Adipose tissue (tissue), 3 donors: ENCODE measurements around the gene PAN3. TPM values are rescaled to one million over a fixed set of nuclear protein-coding genes. Genes with fewer than 3 reads are reported as not detected.

Experiments used
- H3K27ac ChIP-seq: one replicate; pipeline ENCODE4 v1.5.1; 2013; ENCODE audit warnings: low read depth, low read length
- WGBS, 3 donors: extraction: QIAGEN DNeasy Blood & Tissue Kit; methylation state at CpG; one replicate each; pipeline ENCODE4 v1.1.7; 2013; 5-methylcytosine and 5-hydroxymethylcytosine counted together
- polyA plus RNA-seq, 3 donors: library from polyadenylated mRNA; stranded (reverse); fragments of 200-250 nt; gene quantifications; one replicate each; pipeline ENCODE4 v1.2.3, GENCODE V29; 2013
- donor health status: healthy with polysubstance abuse.
- donor health status: Bipolar disorder and iron deficiency.
- donor health status: healthy.

Gene PAN3
- polyA plus RNA-seq, 3 donors: 5.9 to 13.4 (median 9.0) TPM

- H3K27ac ChIP-seq: no peak overlapping the region
- WGBS, 3 donors: 58 to 66% (median 64%) methylated on average over 2 of the region's 2 CpGs
Measured at GRCh38 chr13:28321756-28322155, 183.4 kb downstream of the PAN3 start.

- no peak overlapping the region for H3K27ac ChIP-seq
- 55 to 70% (median 59%) methylated on average over 11 of the region's 11 CpGs for WGBS, 3 donors
Measured at GRCh38 chr13:28322256-28322905, 184.0 kb downstream of the PAN3 start.

- H3K27ac ChIP-seq: no peak overlapping the region
- 24 to 36% (median 29%) methylated on average over 4 of the region's 4 CpGs for WGBS, 3 donors
Measured at GRCh38 chr13:28324181-28324789, 185.9 kb downstream of the PAN3 start.

DNA sequence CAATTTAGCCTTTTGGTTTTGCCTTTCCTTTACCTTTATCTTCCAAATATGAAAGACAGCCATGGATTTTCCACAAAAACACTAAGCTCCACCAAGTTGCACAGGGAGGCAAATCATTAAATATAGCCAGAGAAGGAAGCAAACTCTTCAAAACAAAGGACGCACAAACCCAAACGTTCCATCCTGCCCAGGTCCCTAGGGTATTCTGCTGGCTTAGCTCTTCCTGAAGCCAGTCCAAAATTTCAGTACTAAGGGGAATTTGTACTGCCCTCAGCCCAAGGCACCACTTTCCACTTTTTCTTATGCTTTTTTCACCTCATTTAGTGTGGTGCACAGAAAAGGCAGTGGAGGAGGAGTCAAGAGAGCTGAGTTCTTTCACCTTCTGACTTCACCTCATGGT lies 186.7 kb downstream of the PAN3 start:
- 46 to 54% (median 49%) methylated on average over 2 of the region's 2 CpGs for WGBS, 3 donors
- H3K27ac ChIP-seq: no peak overlapping the region

GRCh38 chr13:28326056-28326455 lies 187.7 kb downstream of the PAN3 start:
- H3K27ac ChIP-seq: no peak overlapping the region
- WGBS, 3 donors: 74 to 81% (median 78%) methylated on average over 2 of the region's 2 CpGs

DNA sequence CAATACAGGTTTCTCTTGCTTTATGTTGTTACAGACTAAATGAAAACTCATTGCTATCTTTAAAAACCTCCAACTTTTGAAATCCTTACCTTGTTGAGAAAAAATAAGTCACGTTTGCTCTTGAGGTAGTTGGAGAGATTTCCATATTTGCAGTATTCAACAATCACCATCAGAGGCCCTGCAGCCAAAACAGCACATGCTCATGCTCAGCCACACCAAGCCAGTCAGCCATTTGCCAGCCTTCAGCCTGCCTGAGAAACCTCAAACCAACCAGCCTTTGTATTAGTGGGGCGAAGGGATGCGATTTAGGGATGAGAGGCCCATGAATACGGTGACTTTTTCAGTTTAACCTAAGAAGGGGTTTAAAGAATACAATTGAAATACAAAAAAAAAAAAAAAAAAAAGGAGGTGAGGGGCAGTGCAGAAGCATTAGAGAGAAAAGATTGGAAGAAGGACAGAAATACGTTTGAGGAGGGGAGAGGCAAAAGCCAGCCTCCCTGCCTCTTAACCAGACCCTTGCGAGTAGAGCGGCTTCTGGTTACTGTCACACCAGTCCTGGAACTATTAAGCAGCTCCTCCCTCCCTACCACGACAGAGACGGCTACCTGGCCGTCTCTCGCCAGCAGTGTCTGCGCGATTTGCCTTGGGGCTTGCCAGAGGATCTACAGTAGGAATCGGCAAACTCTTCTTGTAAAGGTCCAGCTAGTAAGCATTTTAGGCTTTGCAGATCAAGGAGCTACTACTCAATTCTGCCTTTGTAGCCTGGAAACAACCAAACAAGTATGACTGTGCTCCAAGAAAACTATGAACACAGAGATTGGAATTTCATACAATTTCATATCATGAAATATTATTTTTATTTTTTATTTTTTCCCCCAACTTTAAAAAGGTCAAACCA lies 189.3 kb downstream of the PAN3 start:
- 84 to 91% (median 91%) methylated on average over 14 of the region's 14 CpGs for WGBS, 3 donors
- H3K27ac ChIP-seq: no peak overlapping the region

DNA sequence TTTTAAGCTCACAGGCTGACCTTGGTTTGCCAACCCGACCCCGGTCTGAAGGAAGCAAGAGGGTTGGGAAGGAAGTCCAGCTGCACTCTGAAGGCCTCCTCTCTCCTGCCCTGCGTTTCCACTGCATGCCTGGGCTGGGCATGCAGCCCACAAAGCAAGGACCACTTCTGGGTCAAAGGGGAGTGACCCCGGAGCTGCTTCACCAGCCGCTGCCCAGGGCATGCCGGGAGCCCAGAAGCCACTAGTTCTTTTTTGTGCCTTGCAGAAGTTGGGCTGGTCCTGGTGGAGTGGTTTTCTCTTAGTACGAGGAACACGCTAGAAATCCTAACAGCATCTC lies 189.9 kb downstream of the PAN3 start:
- WGBS, 3 donors: 79 to 87% (median 83%) methylated on average over 8 of the region's 8 CpGs
- H3K27ac ChIP-seq: no peak overlapping the region

DNA sequence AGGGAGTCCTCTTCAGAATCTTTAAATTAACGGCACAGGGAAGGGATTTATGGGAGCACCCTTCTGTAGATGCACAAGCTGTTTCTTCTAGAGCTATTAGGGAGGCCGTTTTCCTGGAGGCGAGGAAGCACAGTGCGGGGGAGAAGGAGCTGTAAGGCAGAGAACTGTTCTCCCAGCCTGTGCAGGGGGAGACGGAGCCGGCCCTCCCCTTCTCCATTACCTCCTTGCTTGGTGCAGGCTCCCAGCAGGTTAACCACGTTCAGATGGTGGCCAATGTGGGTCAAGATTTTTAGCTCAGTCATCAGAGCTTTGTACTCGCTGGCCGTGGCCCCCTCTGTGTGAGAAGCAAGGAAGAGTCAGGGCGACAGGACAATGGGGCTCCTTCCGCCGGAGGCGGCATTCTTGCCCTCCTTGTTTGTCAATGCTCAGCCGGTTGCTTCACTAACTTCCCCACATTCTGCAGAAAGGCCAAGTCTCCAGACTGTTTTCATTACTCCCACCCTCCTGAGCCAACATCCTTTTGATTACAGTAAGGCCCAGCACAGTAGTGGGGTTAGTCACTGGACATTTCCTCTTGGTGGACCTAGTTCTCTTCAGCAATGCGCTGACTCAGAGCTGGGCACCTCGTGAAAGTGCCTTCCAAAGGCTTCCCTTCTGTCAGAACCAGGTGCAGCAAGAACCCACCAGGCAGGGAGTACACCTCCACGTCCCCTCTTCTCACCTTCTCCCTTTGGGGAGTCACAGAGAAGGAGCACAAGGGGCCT lies 191.2 kb downstream of the PAN3 start:
- WGBS, 3 donors: 64 to 78% (median 65%) methylated on average over 17 of the region's 17 CpGs

DNA sequence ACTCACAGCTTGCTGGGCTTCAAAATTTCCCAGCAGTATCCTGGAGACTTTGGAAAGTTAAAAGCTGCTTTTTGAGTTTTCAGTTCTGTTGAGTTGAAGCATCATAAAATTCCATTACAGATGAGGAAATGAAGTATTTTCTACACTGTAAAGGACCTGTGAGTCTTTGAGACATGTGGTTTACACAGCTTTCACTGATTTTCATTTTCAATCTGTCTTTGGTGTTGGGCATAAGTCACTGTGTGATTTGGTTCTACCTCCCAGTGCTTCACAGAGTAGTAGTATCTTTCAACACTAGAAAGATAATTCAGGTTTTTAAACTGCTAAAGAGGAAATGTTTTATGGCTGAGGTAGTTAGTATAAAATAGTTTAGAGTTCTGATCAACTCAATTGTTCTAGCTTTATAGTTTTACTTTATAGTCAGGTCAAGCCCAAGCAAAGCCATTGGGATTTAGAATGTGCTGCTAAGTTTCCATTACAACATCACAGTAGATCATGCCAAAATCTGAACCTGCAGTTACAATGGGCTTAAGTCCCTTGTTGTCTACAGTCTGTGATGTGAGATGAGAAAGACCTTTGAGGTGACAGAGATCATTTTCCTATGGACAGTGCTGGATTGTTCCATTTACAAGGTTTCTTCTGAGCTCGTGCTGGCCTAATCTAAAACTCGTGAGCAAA lies 195.0 kb downstream of the PAN3 start:
- 82 to 87% (median 83%) methylated on average over 2 of the region's 2 CpGs for WGBS, 3 donors
- H3K27ac ChIP-seq: no peak overlapping the region

More for the DNA sequence above, 191.2 kb downstream of the PAN3 start:
- H3K27ac ChIP-seq: no peak overlapping the region

DNA sequence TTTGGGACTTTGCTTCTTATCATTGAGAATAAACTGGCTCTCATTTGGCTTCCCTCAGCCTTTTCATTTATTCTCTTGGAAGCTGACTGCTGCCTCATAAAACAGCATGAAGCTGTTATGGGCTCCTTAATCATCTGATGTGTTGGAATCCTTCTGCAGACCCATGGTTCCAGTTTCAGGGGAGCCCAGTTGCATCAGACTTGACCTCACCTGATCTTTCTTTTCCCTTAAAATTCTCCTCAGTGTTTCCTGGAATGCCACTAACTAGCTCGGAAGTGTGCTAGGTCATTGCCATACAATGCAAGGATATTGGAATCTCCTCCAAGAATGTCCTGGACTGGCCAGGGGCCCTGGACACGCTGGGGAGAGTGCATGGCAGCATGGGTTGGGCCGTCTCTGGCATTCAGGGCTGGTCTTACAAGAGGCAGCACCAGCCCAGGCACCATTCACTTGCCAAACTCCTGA lies 197.9 kb downstream of the PAN3 start:
- H3K27ac ChIP-seq: no peak overlapping the region
- WGBS, 3 donors: 60 to 81% (median 62%) methylated on average over 3 of the region's 3 CpGs

GRCh38 chr13:28337166-28338005 lies 199.0 kb downstream of the PAN3 start:
- WGBS, 3 donors: 40 to 52% (median 51%) methylated on average over 4 of the region's 4 CpGs
- H3K27ac ChIP-seq: no peak overlapping the region

DNA sequence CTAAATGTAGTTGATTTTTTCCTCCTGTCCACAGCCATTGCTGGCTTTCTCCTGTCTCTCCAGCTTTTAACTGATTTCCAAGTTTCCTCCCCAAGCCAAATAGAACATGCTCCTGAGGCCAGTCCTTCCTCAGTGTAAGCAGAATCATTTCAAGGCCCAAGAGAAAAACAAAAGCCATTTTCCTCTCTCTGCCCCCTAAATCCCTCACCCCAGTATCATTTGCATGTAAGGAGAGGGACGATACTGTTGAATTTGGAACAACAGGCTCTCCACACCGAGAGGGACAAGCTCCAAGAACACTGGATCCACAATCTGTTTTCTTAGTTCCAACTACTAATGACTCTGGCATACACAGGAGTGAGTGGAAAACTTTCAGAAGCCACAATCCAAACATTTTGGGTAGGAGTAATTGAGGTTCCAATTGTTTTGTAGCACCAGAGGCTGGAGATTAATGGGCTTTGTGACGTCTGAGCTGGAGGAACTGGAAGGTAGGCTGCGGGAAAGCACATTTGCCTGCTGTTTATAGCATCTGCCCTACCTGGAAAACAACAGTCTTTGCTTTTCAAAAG lies 199.7 kb downstream of the PAN3 start:
- H3K27ac ChIP-seq: no peak overlapping the region
- 61 to 71% (median 64%) methylated on average over 4 of the region's 4 CpGs for WGBS, 3 donors

DNA sequence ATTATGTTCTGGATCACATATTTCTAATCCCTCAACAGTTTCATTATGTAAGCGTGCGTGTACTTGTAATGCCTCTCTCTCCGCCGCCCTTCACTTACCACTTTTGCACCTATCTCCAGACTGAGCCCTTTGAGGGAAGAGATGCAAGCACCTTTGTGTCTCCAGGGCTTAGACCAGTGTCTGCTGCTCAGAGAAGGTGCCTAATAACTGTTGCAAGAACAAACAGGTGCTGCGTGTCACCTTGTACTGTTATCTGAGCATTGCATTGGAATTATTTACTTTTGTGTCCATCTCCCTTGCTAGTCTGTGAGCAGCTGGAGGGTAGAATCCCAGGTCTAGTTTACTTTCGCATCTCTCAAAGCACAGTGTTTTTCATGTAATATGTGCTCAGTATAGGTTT lies 200.4 kb downstream of the PAN3 start:
- 72 to 75% (median 73%) methylated on average over 6 of the region's 6 CpGs for WGBS, 3 donors
- no peak overlapping the region for H3K27ac ChIP-seq

GRCh38 chr13:28339419-28339818 lies 201.1 kb downstream of the PAN3 start:
- WGBS, 3 donors: 85 to 93% (median 91%) methylated on average over 2 of the region's 2 CpGs
- H3K27ac ChIP-seq: no peak overlapping the region

DNA sequence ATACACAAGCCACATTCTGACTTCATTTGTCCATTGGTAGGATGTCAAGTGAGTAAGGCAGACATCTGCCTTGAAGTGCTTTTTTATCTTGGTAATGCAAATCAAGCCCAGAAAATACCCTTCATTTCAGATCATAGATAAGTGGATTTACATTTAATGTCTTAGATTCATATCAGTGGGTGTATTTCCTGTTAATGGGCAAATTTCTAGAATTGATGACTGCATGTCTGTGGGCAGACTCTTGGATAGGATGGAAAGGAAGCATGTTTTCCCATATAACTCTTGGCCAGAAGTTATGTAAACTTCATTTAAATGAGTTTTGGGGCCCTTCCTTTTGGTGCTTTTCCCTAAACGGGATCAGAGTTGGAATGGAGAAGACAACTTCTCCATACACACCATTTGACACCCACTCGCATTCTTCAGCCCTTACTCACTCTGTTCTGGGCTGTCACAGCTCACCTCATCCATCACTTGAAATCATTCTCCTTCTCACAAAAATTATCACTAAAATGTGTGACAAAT lies 202.0 kb downstream of the PAN3 start:
- WGBS, 3 donors: 73 to 78% (median 76%) methylated on average over 2 of the region's 2 CpGs
- H3K27ac ChIP-seq: no peak overlapping the region

DNA sequence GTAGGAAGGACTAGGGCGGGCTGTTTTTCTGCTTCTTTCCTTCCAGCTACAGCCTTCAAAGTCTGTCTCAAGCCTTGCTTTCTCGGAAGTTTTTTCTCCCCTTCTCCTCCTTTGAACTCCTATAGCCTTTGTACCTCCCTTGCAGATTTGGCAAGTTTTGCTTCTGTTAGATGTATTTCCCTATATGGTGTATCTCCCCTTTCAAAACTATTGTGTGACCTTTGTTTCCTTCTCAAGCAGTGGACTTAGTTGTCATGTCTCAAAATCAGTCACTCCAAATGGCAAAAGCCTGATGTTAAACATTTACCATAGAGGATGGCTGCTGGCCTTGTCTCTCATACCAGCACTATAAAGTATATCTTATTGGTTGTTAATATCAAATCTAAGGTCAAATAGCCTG lies 203.9 kb downstream of the PAN3 start:
- 77 to 88% (median 78%) methylated on average over 2 of the region's 2 CpGs for WGBS, 3 donors

GRCh38 chr13:28344163-28344562 lies 205.8 kb downstream of the PAN3 start:
- 76 to 79% (median 79%) methylated on average over 3 of the region's 3 CpGs for WGBS, 3 donors
- no peak overlapping the region for H3K27ac ChIP-seq

More for the DNA sequence above, 203.9 kb downstream of the PAN3 start:
- no peak overlapping the region for H3K27ac ChIP-seq
